Activated gamma-delta T cell treated with Interleukin-2 at 50 U/mL for 16 hours (primary cell): ENCODE measurements around the gene TMX4.
"Not testable (repeated sequence)": the region's sequence is repeated elsewhere in the genome, so short reads cannot be mapped to it uniquely, and the experiment has no call there.

ENCODE experiments used
- DNase-seq: peaks from one replicate; pipeline ENCODE4 v3.0.0-alpha.2; 2020

The TMX4 gene

GRCh38 chr20:8019246-8019997 is at the start of gene TMX4:
Gene TMX4 (minus strand): TSS chr20:8019761. CDS start chr20:8019613, 148 bp downstream.
- peak; percentile 90 for DNase-seq

DNA sequence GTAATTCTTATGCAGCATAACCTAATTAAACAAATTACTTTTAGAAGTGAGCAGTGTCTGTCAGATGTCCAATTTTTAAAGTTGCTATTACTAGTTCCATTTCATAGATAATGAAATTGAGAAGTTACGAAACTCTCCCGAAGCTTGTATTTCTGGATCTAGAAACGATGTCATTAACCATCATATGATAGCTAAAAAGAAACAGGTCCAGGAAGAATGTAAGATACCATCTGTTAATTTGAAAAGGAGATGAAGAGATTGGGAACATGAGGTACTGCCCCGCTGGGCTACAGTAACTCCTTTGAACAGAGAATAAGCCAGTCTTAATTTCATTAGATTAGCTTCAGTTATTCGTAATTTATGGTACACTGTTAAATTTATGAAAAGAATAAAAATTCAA is 47.5 kb upstream of the TMX4 start:
- no peak for DNase-seq

DNA sequence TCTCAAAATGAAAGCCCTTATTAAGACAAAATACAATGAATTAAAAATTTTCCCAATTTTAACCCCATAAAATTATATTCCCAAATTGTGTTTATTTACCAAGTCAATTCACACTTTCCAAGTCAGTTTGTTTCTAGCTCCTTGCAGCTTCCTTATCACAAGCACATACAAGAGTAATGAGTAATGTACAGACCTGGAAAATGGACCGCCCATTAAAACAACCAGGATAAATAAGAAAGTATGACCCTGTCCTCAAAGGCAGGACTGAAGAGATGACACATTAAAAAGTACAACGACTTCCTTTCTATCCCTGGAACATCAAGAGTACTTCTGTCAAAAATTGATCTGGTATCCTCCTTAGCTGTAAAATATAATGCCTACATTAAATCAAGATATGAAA is 47.1 kb upstream of the TMX4 start:
- no peak for DNase-seq

DNA sequence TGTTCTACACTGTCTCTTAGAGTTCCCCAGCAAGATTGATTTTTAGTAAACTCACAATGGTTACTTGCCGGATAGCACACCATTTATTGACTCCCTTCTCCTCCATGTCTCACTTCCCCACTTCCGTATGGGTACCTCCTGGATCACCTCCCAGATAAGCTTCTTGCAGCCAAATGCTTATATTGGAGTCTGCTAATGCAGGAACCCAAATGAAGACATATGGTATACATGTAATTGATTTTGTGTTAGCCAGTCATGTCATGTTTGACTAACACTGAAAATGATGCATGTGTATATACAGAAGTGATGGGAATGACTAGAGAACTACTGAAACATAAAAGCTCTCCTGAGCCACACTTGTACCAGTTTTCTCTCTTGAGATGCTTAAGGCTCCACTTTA is 46.1 kb upstream of the TMX4 start:
- DNase-seq: no peak

GRCh38 chr20:8062756-8063155 is 43.2 kb upstream of the TMX4 start:
- DNase-seq: no peak

DNA sequence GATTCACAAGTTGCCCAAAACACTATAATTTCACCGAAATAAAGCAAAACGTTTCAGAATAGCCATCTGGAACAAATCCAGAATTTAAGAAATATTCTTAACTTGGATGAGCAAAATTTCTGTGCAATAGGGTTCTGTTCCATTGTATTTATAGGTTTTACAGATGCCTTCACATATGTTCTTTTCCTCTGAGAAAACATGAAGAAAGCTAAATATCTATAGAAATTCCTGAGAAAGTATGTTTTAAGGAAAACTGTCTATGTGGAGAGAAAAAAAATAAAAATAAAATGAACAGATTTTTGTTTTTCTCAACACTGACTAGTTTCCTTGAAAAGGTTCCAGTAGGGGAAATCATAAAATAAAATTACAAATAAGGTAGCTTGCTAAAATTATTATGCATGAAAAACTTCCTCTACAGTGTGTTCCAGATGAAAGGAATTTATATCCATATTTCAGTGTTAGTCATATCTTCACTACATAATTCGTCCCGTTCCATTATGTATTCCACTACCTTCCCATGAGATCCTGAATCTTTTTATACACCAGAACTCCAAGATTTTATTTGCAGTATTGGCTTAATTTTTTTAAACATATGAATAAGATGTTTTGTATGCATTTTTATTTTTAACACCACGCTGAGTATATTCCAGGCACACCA is 42.4 kb upstream of the TMX4 start:
- no peak for DNase-seq

DNA sequence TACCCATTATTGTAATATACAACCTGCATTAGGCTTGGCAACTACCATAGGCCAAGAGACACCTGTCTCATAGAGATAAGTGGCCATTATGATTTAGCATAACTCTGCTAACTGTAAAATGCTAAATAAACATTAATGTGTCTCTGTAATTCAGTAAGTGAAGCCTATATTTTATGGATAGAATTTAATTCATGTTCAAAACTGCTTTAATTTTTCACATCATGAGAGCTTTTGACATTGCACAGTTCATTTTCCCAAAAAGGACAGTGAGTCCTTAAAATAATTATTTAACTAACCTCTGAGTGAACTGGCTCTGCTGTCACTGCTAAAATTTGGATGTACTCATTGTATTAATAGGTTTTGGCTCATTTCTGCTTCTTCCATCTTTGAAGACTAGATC is 41.4 kb upstream of the TMX4 start:
- no peak for DNase-seq

DNA sequence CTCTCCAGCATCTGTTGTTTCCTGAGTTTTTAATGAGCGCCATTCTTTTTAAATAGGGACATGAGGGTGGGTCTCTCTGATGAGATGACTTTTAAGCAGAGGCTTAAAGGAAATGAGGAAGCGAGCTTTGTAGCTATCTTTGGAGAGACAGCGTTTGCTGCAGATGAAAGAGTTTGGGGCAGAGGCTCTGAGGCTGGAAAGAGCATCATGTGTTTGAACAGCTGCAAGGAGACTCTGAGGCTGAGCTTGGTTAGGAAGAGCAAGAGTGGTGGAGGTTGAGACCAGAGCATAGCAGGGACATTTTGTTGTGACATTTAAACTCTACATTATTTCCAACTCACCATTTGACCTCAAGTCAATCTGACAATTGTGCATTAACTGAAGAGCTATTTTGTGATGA is 38.3 kb upstream of the TMX4 start:
- DNase-seq: no peak

DNA sequence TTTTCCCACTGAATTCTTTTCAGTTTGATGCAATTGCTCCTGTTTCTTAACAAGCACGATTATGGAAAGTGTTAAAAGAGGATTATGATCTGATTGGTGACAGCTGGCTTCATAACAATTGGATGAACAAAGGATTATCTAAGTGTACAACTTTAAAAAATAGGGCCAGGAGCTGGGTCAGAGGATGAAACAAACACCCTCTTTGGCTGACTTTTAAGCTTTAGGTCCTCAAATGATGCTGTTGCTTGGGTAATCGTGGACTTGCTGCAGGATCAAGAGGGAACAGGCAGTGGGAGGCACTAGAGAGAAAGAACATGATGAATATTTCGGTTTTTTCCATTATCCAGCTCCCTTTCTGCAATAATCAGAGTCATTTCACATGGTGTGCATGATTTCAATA is 35.5 kb upstream of the TMX4 start:
- DNase-seq: no peak

DNA sequence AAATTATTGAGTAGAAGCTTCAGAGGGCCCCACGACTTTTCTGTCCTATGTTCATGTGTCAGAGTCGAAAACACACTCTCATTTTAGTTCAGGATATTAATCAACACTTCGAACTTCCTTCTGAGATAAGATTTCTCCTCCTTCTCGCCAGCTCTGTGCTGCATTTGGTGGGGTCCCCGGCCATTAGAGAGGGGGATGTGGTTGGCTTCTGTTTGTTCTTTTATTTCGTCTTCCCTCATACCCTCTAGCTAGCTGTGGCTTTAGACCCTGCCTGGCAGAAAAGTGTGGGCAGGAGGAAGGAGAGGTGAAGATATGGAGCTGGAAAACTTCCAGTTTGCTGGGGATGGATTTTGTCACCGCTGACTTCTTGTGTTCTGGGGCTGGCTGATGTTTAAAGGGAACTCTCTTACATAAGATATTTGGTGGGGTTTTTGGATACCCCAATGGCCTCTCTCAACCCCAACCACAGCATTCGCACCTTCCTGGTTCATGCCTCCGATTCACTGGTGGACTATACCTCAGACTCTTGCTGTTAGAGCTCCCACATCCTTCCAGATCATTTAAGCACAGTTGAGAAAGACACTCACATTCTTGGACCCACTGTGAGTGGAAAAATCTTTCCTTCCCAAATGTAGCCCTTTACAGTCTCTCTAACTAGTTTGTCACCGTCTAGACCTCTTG is 30.7 kb upstream of the TMX4 start:
- no peak for DNase-seq

- DNase-seq: no peak
Observed at GRCh38 chr20:8049310-8049709, 29.7 kb upstream of the TMX4 start.

DNA sequence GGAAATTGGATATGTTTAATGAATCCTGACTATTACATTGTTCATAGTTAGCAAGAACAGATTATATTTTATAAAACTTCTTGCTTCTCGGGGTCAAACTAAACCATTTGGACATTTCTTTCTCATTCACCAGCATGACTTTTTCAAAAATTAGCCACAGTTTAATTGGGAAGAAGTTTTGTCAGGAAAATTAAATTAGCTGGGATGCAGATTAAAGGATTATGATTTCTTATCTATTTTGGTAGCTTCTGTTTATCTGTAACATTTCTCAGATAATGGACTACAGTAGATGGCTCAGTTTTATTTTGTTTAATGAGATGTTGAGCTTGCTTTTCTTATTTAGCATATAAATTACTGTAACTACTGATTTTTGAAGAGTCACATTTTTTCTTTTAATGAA is 26.4 kb upstream of the TMX4 start:
- DNase-seq: no peak

DNA sequence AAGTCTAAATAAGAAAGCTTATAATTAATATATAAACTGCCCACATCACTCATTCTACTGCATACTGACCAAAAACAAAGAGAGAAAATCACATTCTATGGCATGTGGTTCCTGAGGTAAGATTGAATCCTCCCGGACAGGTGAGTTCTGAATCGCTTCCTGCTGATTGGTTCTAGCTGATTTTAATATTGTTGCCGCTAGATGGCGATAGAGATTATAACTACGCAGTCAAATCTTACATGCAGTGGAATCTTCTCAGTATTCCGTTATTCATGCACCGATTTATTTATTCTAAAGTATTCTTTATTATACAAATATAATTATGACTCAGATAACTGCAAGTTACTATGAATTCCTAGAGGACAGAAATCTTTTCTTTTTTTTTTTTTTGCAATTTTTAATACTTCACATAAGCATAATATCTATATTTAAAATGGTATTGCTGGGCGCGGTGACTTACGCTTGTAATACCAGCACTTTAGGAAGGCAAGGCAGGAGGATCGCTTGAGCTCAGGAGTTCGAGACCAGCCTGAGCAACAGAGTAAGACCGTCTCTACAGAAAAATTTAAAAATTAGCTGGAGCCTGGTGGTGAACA is 24.2 kb upstream of the TMX4 start:
- DNase-seq: peak; percentile 26

DNA sequence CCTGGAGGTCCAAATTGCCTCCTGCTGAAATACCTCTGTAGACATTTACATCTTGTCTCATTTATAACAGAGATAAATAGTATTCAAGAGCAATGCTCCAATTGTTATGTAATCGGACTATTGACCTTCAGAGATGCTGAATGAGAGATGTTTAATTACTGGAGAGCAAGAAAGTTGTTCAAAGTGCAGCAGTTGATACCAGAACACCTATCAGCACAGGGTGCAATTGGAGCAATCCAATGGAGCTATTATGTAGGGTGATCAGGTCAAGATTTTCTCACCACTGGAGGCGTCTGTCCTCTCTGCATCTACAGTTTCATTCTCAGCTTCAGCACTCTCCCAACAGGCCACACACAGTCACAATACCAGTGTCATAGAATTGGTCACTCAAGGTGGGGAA is 19.5 kb upstream of the TMX4 start:
- no peak for DNase-seq

DNA sequence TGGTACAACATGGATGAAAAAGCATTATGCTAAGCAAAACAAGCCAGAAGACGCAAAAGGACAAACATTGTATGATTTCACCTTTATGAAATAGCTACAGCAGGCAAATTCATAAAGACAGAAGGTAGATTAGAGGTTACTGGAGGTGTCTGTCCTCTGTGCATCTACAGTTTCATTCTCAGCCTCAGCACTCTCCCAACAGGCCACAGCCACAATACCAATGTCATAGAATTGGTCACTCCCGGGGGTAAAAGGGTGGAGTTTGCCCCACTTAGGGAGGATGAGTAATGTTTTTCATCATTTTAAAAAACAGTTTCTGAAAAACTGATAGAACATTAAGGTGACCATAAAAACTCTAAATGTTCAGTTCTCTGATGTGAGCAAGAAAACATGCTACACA is 17.2 kb upstream of the TMX4 start:
- no peak for DNase-seq

GRCh38 chr20:8033151-8033841 is 13.7 kb upstream of the TMX4 start:
- DNase-seq: no peak

DNA sequence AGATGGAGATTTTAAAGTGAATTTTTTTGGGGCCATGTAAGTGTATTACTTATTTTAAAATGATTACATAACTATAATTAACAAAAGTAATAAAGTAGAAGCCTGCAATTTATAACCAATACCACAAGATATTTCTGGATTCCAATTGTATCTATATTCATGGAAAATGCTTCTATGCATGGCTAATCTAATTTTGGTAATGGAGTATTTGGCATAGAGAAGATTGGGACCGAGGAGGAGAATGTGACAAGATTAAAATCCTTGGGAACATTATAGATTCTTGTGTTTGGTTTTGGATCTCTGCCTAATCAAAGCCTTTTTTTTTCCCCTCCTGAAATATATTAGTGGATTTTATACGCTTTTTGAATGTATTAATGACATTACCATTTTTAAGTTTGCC is 12.9 kb upstream of the TMX4 start:
- DNase-seq: no peak

- DNase-seq: not testable (repeated sequence)
Observed at GRCh38 chr20:8031539-8031938, 12.0 kb upstream of the TMX4 start.

- no peak for DNase-seq
Observed at GRCh38 chr20:8021541-8022269, 2.1 kb upstream of the TMX4 start.

- DNase-seq: no peak
Observed at GRCh38 chr20:8020314-8021079, 936 bp upstream of the TMX4 start.

DNA sequence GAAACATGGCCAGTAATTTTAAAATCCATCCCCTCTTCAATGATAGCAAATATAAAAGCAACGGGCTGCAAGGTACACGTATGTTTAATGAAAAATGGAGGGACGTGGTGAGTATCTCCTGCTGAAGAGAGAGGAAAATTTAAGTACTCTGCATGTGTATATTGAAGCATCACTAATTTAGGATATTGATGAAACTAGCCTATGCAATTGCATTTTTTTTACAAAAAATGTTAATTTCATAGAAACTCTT is 362 bp upstream of the TMX4 start:
- DNase-seq: no peak

DNA sequence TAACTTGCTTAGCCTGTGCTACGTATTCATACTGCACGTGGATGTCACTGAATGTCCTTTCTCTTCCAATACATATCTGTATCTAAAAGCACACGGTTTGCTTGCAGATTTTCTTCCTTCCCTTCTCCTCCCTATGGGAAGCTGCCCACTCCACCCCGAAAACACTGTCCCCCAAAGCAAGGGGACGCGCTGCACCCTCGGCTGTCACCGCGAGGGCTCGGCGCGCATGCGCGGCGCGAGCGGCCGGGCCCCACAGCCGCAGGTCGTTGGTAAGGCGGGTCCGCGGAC is 659 bp downstream of the TMX4 start:
- DNase-seq: peak; percentile 56
